PC-3 (cell line): ENCODE data around the gene CARD10. TPM values are rescaled to one million over a fixed set of nuclear protein-coding genes. Genes with fewer than 3 reads are reported as not detected.
"Not testable (repeated sequence)": the region's sequence is repeated elsewhere in the genome, so short reads cannot be mapped to it uniquely, and the experiment has no call there.

Experiments used
- ATAC-seq: fragments of 200-7000 bp; cut with Tn5 transposase; 2 replicates; pipeline ENCODE4 v1.9.1; 2020; ENCODE audit warnings: mild to moderate bottlenecking, moderate library complexity
- BruUV-seq: library from RNA; stranded (reverse); fragments of 400-500 nt; replicated peaks from 2 replicates; lab custom pipeline; 2021; lab: Mats Ljungman, UMichigan
- CTCF ChIA-PET: fragments of 300-600 bp; sonication (Branson Sonifier 250); formaldehyde crosslinking; loops from one replicate; lab custom pipeline; 2022; ENCODE audit warnings: antibody characterized with exemption; lab: Charles Lee
- POLR2A ChIA-PET: fragments of 300-600 bp; sonication (Branson Sonifier 250); formaldehyde crosslinking; loops from one replicate; lab custom pipeline; 2022; ENCODE audit warnings: antibody characterized with exemption; ENCODE audit not compliant: unreplicated experiment; lab: Charles Lee
- DNase-seq: peaks from one replicate; pipeline ENCODE4 v3.0.0-alpha.2; 2015
- H2AFZ ChIP-seq: fragments of 300-600 bp; sonication (generic); 2 replicates; pipeline ENCODE4 v1.6.0; 2016; ENCODE audit warnings: antibody characterized with exemption, low read length
- H3F3A ChIP-seq: fragments of 300-600 bp; sonication (generic); one replicate; pipeline ENCODE4 v1.6.0; 2017; ENCODE audit warnings: antibody characterized with exemption, low read length, control low read depth, mild to moderate bottlenecking; ENCODE audit not compliant: unreplicated experiment
- H3K27ac ChIP-seq: fragments of 300-600 bp; sonication (generic); 2 replicates; pipeline ENCODE4 v1.5.1; 2016; ENCODE audit warnings: mild to moderate bottlenecking, low read length
- H3K27me3 ChIP-seq: fragments of 300-600 bp; sonication (generic); 2 replicates; pipeline ENCODE4 v1.6.1; 2016; ENCODE audit warnings: low read length, mixed read lengths
- H3K36me3 ChIP-seq: fragments of 300-600 bp; sonication (generic); 2 replicates; pipeline ENCODE4 v1.6.1; 2016; ENCODE audit warnings: low read depth, mixed run types, low read length, mixed read lengths
- H3K4me1 ChIP-seq: fragments of 300-600 bp; sonication (generic); 2 replicates; pipeline ENCODE4 v1.5.1; 2016; ENCODE audit warnings: low read length; ENCODE audit not compliant: insufficient read depth
- H3K4me2 ChIP-seq: fragments of 300-600 bp; sonication (generic); 2 replicates; pipeline ENCODE4 v1.6.0; 2016; ENCODE audit warnings: low read length
- H3K4me3 ChIP-seq: fragments of 300-600 bp; sonication (generic); 2 replicates; pipeline ENCODE4 v1.5.1; 2016; ENCODE audit warnings: mild to moderate bottlenecking, low read length, mixed read lengths
- H3K79me2 ChIP-seq: fragments of 300-600 bp; sonication (generic); 2 replicates; pipeline ENCODE4 v1.6.1; 2017; ENCODE audit warnings: low read length, mixed read lengths
- H3K9ac ChIP-seq: fragments of 300-600 bp; sonication (generic); 2 replicates; pipeline ENCODE4 v1.6.0; 2016; ENCODE audit warnings: mild to moderate bottlenecking, low read length
- H3K9me2 ChIP-seq: fragments of 300-600 bp; sonication (generic); replicated peaks from 2 replicates; pipeline ENCODE4 v1.6.1; 2016; ENCODE audit warnings: mixed run types, low read length, mixed read lengths
- H3K9me3 ChIP-seq: fragments of 300-600 bp; sonication (generic); 2 replicates; pipeline ENCODE4 v1.6.1; 2016; ENCODE audit warnings: low read length, mixed read lengths
- H4K20me1 ChIP-seq: fragments of 300-600 bp; sonication (generic); 2 replicates; pipeline ENCODE4 v1.6.1; 2016; ENCODE audit warnings: low read length, mixed read lengths
- CTCF ChIP-seq: fragments of 300-600 bp; sonication (generic); conservative IDR thresholded peaks from 2 replicates; pipeline ENCODE4 v1.5.1; 2017; ENCODE audit warnings: antibody characterized with exemption, low read depth, mild to moderate bottlenecking, low read length
- EZH2 ChIP-seq: fragments of 300-600 bp; sonication (generic); IDR thresholded peaks from one replicate; pipeline ENCODE4 v1.6.1; 2017; ENCODE audit warnings: antibody characterized with exemption, mild to moderate bottlenecking, low read length; ENCODE audit not compliant: unreplicated experiment
- EZH2phosphoT487 ChIP-seq: fragments of 300-600 bp; sonication (generic); IDR thresholded peaks from 2 replicates; pipeline ENCODE4 v1.6.1; 2018; ENCODE audit warnings: mild to moderate bottlenecking, antibody characterized with exemption, low read length, borderline replicate concordance
- intact Hi-C: fragments of 100-400 bp; cut with micrococcal nuclease; formaldehyde crosslinking; loops from 2 replicates; pipeline ENCODE4 v1.9.0; 2023
- total RNA-seq: library from RNA; depleted of rRNA; stranded (reverse); fragments of >200 nt; gene quantifications from 2 replicates; pipeline ENCODE4 v1.2.3, GENCODE V29; 2014

CARD10 gene
- total RNA-seq, 1 experiment from 2014 or later, result 20.7 TPM

- Histone ChIP-seq H3F3A (no peaks in the 10 kb centered on the region), H3K27ac (no peak overlapping the region), H3K4me3 (no peak overlapping the region), H3K4me1 (no peaks in the 10 kb centered on the region), H3K79me2 (no peaks in the 10 kb centered on the region), H4K20me1 (no peaks in the 10 kb centered on the region), H3K36me3 (no peaks in the 10 kb centered on the region), H3K9me2 (no peaks in the 10 kb centered on the region), H3K4me2 (no peak overlapping the region), H3K9ac (no peak overlapping the region), H2AFZ (no peak overlapping the region), H3K9me3 (no peaks in the 10 kb centered on the region), H3K27me3 (no peaks in the 10 kb centered on the region)
- DNase-seq (no peak), ATAC-seq (no peak)
- ChIA-PET POLR2A (no interaction called here), CTCF (no interaction called here)
- TF ChIP-seq EZH2phosphoT487, result no peak
- TF ChIP-seq EZH2, result no peak
- TF ChIP-seq CTCF, result no peak
- BruUV-seq, result no TSS peak
- intact Hi-C loops, result no loop called here
These were observed 49.1 kb downstream of the CARD10 start for GRCh38 chr22:37470087-37470445.

- Histone ChIP-seq H3K9ac (no peak overlapping the region), H3K27ac (no peak overlapping the region), H3K4me1 (no peaks in the 10 kb centered on the region), H2AFZ (no peak overlapping the region), H3K27me3 (no peaks in the 10 kb centered on the region), H3F3A (no peaks in the 10 kb centered on the region), H3K9me3 (no peaks in the 10 kb centered on the region), H3K9me2 (no peaks in the 10 kb centered on the region), H3K79me2 (no peaks in the 10 kb centered on the region), H4K20me1 (no peaks in the 10 kb centered on the region), H3K4me3 (no peak overlapping the region), H3K36me3 (no peaks in the 10 kb centered on the region), H3K4me2 (no peak overlapping the region)
- POLR2A ChIA-PET, result no interaction called here
- CTCF ChIA-PET, result no interaction called here
- no TSS peak for BruUV-seq
- DNase-seq (no peak), ATAC-seq (no peak)
- TF ChIP-seq CTCF (no peak), EZH2 (no peak)
- intact Hi-C loops, result no loop called here
These were observed 49.7 kb downstream of the CARD10 start for GRCh38 chr22:37469416-37470086.

- H3K27ac ChIP-seq, H3K4me3 ChIP-seq, H4K20me1 ChIP-seq, H3K9ac ChIP-seq, DNase-seq, BruUV-seq, H3K4me1 ChIP-seq, intact Hi-C loops, H3K36me3 ChIP-seq, H3K4me2 ChIP-seq, H2AFZ ChIP-seq, ATAC-seq, POLR2A ChIA-PET, H3K27me3 ChIP-seq, CTCF ChIA-PET, H3K9me3 ChIP-seq, H3K79me2 ChIP-seq, H3F3A ChIP-seq, H3K9me2 ChIP-seq: not testable (repeated sequence)
These were observed 51.0 kb downstream of the CARD10 start for GRCh38 chr22:37468201-37468695.
